ENCODE results near the gene MEST. TPM values are rescaled to one million over a fixed set of nuclear protein-coding genes. Genes with fewer than 3 reads are reported as not detected.

MEST gene
- total and polyA plus RNA-seq, 2 of the 13 experiments (the other 11 are each of a cell fraction or from before 2014, with no cell fraction given): 49.5 to 54.6 TPM

DNA sequence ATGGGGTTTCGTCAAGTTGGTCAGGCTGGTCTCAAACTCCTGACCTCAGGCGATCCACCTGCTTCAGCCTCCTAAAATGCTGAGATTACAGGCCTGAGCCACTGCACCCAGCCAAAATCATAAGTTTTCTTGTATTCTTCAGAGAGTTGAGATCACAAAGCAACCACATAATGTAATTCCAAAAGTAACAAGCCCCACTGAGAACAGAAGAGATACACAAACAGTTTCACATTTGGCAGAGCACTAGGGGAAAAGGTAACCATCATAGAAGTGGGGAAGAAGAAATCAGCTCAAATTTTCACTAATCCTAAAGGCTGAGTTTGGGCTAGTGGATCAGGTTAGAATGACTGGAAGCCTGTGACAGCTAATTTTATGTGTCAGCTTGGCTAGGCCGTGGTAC is 45.6 kb upstream of the MEST start:
- Histone ChIP-seq H3K9me3 (ENCODE audit: low read length) (no peaks in the 10 kb centered on the region), H3K9ac (ENCODE audit: insufficient read depth, low read depth, low read length) (no peak overlapping the region), H3K36me3 (replicated peaks in 1 of 2; ENCODE audit: control insufficient read depth in 1 of 2, insufficient read depth in 2 of 2, low read length in 2 of 2) (no peaks in the 10 kb centered on the region), H3K4me3 (replicated peaks in 1 of 3; ENCODE audit: insufficient read depth in 1 of 3, low read depth in 2 of 3, low read length in 3 of 3) (no peak overlapping the region), H3K27ac (ENCODE audit: extremely low read length, insufficient read depth, low read length) (no peak overlapping the region), H3K4me1 (ENCODE audit: insufficient read depth, low read length) (peaks cover 7% of the 10 kb centered on the region), H2AFZ (ENCODE audit: low read length) (no peak overlapping the region), H3K4me2 (ENCODE audit: low read depth, low read length) (no peak overlapping the region), H4K20me1 (ENCODE audit: insufficient read depth, low read length) (no peaks in the 10 kb centered on the region), H3K27me3 (ENCODE audit: control insufficient read depth in 1 of 2, insufficient read depth in 2 of 2, low read length in 2 of 2) (peaks cover 0 to 4% of the 10 kb centered on the region in 2 experiments; a peak in 1 of 5 replicates), H3K79me2 (ENCODE audit: insufficient read depth, low read length) (no peaks in the 10 kb centered on the region)
- ATAC-seq (no peak), DNase-seq (ENCODE audit: low spot score) (no peak), FAIRE-seq (no peak)
- TF ChIP-seq CENPT (CRISPR knock-in tag; IDR thresholded peaks at IDR 0.05; ENCODE audit: low read depth): no peak
- no peak for TF ChIP-seq PITX1 (CRISPR knock-in tag; IDR thresholded peaks at IDR 0.05)
- TF ChIP-seq, protein P1, sequence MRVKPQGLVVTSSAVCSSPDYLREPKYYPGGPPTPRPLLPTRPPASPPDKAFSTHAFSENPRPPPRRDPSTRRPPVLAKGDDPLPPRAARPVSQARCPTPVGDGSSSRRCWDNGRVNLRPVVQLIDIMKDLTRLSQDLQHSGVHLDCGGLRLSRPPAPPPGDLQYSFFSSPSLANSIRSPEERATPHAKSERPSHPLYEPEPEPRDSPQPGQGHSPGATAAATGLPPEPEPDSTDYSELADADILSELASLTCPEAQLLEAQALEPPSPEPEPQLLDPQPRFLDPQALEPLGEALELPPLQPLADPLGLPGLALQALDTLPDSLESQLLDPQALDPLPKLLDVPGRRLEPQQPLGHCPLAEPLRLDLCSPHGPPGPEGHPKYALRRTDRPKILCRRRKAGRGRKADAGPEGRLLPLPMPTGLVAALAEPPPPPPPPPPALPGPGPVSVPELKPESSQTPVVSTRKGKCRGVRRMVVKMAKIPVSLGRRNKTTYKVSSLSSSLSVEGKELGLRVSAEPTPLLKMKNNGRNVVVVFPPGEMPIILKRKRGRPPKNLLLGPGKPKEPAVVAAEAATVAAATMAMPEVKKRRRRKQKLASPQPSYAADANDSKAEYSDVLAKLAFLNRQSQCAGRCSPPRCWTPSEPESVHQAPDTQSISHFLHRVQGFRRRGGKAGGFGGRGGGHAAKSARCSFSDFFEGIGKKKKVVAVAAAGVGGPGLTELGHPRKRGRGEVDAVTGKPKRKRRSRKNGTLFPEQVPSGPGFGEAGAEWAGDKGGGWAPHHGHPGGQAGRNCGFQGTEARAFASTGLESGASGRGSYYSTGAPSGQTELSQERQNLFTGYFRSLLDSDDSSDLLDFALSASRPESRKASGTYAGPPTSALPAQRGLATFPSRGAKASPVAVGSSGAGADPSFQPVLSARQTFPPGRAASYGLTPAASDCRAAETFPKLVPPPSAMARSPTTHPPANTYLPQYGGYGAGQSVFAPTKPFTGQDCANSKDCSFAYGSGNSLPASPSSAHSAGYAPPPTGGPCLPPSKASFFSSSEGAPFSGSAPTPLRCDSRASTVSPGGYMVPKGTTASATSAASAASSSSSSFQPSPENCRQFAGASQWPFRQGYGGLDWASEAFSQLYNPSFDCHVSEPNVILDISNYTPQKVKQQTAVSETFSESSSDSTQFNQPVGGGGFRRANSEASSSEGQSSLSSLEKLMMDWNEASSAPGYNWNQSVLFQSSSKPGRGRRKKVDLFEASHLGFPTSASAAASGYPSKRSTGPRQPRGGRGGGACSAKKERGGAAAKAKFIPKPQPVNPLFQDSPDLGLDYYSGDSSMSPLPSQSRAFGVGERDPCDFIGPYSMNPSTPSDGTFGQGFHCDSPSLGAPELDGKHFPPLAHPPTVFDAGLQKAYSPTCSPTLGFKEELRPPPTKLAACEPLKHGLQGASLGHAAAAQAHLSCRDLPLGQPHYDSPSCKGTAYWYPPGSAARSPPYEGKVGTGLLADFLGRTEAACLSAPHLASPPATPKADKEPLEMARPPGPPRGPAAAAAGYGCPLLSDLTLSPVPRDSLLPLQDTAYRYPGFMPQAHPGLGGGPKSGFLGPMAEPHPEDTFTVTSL (CRISPR knock-in tag; IDR thresholded peaks at IDR 0.05; ENCODE audit: borderline replicate concordance): no peak
- TF ChIP-seq, protein P2, sequence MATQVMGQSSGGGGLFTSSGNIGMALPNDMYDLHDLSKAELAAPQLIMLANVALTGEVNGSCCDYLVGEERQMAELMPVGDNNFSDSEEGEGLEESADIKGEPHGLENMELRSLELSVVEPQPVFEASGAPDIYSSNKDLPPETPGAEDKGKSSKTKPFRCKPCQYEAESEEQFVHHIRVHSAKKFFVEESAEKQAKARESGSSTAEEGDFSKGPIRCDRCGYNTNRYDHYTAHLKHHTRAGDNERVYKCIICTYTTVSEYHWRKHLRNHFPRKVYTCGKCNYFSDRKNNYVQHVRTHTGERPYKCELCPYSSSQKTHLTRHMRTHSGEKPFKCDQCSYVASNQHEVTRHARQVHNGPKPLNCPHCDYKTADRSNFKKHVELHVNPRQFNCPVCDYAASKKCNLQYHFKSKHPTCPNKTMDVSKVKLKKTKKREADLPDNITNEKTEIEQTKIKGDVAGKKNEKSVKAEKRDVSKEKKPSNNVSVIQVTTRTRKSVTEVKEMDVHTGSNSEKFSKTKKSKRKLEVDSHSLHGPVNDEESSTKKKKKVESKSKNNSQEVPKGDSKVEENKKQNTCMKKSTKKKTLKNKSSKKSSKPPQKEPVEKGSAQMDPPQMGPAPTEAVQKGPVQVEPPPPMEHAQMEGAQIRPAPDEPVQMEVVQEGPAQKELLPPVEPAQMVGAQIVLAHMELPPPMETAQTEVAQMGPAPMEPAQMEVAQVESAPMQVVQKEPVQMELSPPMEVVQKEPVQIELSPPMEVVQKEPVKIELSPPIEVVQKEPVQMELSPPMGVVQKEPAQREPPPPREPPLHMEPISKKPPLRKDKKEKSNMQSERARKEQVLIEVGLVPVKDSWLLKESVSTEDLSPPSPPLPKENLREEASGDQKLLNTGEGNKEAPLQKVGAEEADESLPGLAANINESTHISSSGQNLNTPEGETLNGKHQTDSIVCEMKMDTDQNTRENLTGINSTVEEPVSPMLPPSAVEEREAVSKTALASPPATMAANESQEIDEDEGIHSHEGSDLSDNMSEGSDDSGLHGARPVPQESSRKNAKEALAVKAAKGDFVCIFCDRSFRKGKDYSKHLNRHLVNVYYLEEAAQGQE (IDR thresholded peaks at IDR 0.05; ENCODE audit: borderline replicate concordance in 1 of 2, low read depth in 1 of 2, low read length in 2 of 2): no peak
- no peak for TF ChIP-seq PHF8 (CRISPR knock-in tag; IDR thresholded peaks at IDR 0.05)
- TF ChIP-seq SETDB1 (CRISPR knock-in tag; IDR thresholded peaks at IDR 0.05; ENCODE audit: borderline replicate concordance): no peak
- TF ChIP-seq NR2F2 (IDR thresholded peaks at IDR 0.05; ENCODE audit: borderline replicate concordance, low read depth): no peak
- TF ChIP-seq, protein P3, sequence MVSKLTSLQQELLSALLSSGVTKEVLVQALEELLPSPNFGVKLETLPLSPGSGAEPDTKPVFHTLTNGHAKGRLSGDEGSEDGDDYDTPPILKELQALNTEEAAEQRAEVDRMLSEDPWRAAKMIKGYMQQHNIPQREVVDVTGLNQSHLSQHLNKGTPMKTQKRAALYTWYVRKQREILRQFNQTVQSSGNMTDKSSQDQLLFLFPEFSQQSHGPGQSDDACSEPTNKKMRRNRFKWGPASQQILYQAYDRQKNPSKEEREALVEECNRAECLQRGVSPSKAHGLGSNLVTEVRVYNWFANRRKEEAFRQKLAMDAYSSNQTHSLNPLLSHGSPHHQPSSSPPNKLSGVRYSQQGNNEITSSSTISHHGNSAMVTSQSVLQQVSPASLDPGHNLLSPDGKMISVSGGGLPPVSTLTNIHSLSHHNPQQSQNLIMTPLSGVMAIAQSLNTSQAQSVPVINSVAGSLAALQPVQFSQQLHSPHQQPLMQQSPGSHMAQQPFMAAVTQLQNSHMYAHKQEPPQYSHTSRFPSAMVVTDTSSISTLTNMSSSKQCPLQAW (CRISPR knock-in tag; IDR thresholded peaks at IDR 0.05): no peak
- TF ChIP-seq, protein P4, sequence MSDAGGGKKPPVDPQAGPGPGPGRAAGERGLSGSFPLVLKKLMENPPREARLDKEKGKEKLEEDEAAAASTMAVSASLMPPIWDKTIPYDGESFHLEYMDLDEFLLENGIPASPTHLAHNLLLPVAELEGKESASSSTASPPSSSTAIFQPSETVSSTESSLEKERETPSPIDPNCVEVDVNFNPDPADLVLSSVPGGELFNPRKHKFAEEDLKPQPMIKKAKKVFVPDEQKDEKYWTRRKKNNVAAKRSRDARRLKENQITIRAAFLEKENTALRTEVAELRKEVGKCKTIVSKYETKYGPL (CRISPR knock-in tag; IDR thresholded peaks at IDR 0.05): no peak
- no peak for TF ChIP-seq HOXD1 (CRISPR knock-in tag; IDR thresholded peaks at IDR 0.05)
- no peak for TF ChIP-seq HNRNPH1 (optimal IDR thresholded peaks at IDR 0.05; ENCODE audit: low read depth, low read length)
- no peak for TF ChIP-seq SP5 (CRISPR knock-in tag; IDR thresholded peaks at IDR 0.05; ENCODE audit: borderline replicate concordance, low read depth)
- ChIA-PET POLR2A (no interaction called here), CTCF (ENCODE audit: low intra/inter-chr PET ratio, low total read pairs) (no interaction called here)
- in situ Hi-C loops (cut with HindIII; ENCODE audit: extremely low pct_ligation_motif_present, low pct_unique_long_range_greater_than_20kb): no loop called here
- no TSS peak for BruUV-seq (replicated peaks)
- WGBS (ENCODE audit: low lambda C conversion rate): 23% methylated on average over 3 of the region's 3 CpGs
- intact Hi-C loops (cut with micrococcal nuclease; ENCODE audit: unreplicated experiment): no loop called here
